HG02973 (cell line): ENCODE data around the gene ODR4.
"Not testable (repeated sequence)": the region's sequence is repeated elsewhere in the genome, so short reads cannot be mapped to it uniquely, and the experiment has no call there.

Experiments
- ATAC-seq: cut with Tn5 transposase; IDR thresholded peaks from one replicate; pipeline ENCODE4 v1.9.1; 2021; ENCODE audit warnings: moderate library complexity; ENCODE audit not compliant: unreplicated experiment

Gene ODR4

DNA sequence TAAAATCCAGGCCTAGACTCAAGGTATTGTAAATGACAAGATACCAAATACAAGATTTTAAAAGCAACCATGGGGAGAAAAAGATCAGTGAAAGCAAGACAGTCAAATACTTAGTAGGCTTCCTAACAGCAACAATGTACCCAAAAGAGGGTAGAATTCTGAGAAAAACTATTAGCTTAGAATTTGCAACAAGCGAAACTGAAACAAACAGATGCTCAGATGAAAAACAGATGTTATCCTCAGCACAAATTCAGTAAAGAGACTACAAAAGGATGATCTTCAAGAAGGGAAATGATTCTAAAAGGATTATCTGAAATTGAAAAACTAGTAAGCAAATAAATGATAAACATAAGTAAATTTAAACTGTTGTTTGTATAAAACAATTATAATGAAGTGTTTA is 45.3 kb downstream of the ODR4 start:
- ATAC-seq: peak; percentile 93

DNA sequence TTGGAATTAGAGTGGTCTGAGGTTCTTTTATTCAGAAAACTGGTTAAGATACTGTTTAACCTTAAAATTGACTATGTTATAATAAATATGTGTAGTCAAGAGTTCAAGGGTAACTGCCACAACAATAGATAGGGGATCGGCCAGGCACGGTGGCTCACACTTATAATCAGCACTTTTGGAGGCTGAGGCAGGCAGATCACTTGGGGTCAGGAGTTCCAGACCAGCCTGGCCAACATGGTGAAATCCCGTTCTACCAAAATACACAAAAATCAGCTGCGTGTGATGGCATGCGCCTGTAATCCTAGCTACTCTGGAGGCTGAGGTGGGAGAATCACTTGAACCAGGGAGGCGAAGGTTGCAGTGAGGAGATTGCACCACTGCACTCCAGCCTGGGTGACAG is 45.8 kb downstream of the ODR4 start:
- ATAC-seq: no peak

DNA sequence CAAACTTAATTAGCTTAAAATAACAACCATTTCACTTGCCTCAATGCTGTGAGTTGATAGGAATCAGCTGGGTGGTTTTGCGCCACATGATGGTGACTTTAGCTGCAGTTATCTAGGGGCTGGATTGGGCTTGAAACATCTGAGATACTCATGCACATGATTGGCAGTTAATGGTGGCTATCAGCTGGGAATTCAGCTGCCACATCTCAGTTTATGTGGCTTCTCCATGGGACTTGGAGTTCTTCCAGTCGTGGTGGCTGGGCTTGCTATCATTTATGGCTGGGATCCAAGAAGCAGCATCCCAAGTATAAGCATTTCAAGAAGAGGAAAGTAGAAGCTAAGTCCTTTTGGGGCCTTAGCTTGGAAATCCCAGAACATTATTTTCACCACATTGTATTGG is 48.9 kb downstream of the ODR4 start:
- no peak for ATAC-seq

DNA sequence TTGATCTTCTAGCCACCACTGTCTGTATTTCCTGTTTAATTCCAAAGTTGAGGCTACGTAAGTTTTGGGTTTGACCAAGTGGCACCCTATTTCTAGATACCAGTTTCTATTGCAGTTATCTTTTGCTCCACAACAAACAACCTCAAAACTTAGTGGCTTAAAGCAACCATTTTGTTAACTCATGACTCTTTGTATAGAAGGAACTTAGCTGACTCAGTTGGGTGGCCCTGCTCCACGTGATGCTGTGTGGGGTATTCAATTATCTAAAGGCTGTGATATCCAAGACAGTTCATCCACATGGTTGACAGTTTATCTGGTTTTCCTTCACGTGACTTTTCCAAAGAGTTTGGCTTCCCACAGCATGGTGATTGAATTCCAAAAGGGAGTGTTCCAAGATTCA is 50.5 kb downstream of the ODR4 start:
- no peak for ATAC-seq

DNA sequence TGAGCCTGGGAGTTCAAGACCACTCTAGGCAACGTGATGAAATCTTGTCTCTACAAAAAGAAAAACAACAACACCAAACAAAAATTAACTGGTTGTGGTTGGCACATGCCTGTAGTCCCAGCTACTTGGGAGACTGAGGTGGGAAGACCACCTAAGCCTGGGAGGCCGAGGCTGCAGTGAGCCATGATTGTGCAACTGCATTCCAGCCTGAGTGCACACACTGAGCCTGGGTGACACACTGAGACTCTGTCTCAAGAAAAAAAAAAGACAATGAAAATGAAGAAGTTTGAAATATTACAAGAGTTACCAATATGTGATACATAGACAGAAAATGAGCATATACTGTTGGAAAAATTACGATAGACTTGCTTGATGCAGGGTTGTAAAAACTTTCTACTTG is 53.4 kb downstream of the ODR4 start:
- no peak for ATAC-seq

DNA sequence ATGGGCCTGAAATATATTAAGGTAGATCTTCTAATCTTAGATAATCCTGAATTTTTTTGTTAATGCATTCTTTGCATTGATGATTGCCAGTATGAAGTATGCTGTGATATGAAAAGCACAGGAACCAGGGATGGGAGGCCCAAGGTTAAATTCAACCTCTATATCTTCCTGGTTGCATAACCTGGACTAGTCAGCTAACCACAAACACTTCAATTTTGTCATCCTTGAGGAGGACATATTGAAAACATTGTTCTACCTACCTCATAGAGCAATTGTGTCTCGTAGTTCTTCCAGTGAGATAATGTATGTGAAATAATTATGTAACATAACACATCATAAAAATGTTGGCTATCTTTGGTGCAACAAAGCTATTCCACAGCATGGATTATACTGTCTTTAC is 59.7 kb downstream of the ODR4 start:
- no peak for ATAC-seq

DNA sequence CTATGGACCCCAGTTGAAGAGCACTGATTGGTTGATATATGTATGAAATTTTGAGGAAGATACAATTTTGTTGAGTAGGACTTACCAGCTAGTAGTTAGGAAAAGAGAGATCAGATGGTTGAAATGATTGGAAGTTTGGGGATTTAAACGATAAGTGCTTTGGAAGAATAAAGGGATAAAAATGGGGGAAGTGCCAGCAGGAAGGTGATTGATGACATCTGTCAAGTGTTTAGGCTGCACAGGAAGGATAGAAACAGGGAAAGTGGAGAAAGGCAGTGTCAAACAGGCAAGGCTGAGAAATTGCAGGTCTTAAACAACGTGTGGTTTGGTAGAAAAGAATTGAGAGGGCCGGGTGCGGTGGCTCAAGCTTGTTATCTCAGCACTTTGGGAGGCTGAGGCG is 62.9 kb downstream of the ODR4 start:
- ATAC-seq: no peak

DNA sequence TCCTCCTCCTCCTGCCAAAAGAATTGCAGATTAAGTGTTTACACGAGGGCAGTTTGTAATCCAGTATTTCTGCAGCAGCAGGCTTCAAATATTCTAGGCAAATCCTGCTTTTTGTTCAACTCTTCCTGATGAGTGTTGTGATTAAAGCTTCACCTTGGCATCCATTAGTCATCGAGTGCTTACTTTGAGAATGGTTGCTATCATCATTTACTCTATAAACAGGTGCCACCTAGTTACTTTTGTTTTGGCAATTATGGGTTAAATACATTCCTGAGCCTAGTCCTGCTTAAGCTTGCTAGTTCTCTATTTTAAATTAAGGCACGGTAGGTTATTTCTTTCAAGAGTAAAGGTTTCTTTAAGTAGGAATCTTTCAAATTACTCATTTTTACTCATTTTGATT is 64.9 kb downstream of the ODR4 start:
- no peak for ATAC-seq

DNA sequence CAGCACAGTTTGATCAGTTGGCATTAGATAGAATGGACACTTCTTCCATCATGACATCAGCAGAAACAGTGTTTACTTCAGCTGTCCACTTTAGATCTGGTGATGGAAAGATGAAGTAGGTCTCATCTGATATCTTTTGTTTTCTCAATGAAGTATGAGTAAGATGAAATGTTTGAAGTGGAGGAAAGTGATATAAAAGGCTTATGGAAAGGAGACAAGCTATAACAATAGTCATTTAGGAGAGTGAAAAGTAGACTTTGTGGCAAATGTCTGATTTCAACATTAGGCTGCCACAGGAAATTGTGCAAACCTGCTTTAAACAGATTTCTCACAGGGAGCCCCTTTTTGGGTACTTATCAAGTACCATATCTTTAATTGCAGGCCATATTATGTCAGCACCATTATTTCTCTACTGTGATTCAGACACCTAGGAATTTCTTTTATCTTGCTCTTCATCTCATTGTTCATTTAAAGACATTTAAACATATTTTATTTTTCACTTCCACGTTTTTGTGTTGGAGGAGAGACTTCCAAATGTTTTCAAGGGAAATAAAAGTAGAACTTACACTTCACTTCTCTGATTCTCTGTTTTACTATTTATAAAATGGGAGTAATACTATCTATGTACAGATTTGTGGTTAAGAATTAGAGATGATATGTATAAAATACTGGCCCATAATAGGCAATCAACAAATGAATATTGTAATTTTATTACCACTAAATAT is 67.2 kb downstream of the ODR4 start:
- no peak for ATAC-seq

DNA sequence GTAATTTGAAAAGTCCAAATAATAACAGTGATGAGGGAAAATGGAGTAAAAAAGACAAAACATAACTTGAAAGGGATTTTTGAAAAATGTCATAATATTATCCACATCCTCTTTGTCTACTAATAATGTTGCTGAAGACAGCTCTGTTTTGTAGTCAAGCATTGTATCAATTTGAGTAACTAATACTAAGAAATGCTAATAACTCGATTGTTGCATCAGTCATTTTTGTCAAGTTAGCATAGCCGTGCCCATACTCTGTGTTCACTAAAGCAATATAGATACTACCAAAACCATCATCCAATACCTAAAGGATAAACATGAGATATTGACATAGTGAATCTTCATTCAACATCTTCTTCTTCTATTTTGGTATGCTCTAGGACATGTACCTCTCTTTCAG is 68.0 kb downstream of the ODR4 start:
- ATAC-seq: peak; percentile 80

DNA sequence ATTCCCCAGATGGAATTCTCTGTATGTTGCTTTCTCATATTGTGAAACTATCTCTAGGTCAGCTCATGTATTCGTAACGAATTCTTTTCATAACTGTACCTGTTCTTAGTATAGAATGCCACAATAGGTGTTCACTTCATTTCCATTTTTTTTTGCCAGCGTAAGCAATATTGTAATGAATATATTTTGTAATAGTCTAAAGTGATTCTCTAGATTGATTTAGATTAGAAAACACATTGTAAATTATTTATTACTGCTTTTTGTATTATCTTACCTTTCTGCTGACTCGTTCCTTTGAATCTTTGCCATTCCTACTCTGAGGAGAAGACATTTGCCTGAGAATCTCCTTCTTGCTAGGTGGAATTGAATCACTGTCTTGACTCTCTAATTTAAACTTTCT is 70.5 kb downstream of the ODR4 start:
- no peak for ATAC-seq

DNA sequence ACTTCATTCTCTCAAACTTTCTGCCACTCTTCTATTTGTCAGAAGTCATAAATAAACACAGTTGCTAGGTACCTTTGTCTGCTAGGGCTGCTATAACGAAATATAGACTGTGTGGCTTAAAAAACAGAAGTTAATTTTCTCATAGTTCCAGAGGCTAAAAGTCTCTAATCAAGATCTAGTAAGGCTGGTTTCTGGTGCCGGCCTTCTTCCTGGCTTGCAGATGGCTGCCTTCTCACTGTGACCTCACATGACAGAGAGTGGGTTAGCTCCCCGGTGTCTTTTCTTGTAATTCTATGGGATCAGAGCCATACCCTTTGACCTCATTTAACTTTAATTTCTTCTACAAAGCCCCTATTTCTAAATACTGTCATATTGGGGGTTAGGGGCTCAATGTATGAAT is 79.3 kb downstream of the ODR4 start:
- ATAC-seq: no peak

DNA sequence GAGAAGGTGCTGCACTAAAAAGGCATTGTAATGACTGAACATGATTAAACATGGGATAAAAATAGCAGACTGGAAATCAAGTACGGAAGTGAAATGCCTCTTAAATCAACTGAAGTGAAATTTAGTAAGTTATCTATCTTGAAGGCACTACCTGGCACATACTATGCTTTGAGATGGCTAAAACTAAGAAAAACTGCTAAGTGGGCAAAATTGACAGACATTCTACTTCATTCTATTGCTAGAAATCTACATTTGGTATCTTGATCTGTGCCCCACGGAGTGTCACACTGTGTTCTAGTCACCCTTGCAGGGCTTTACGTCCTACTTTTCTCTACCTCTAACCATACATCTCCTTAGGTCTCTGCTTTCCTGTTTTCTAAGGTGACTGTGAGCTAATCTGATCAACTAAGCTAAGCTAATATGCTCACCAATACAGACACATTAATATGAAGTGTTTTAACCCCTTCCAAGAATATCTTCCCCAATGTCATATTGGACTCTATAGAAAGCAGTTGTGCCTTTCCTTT is 81.2 kb downstream of the ODR4 start:
- ATAC-seq: no peak

DNA sequence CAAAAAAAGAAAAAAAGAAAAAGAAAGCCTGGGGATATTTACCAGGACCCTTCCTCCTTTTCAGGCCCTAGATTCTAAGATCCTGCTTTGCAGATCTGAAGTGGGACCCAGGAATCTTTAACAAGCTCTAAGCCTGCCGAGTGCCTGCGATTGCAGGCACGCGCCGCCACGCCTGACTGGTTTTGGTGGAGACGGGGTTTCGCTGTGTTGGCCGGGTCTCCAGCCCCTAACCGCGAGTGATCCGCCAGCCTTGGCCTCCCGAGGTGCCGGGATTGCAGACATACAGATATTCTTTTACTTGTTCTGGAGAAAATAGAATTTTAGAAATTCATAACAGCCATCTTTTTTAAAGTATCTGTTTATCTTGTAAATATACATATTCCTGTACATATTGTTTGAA is 83.5 kb downstream of the ODR4 start:
- ATAC-seq: not testable (repeated sequence)

DNA sequence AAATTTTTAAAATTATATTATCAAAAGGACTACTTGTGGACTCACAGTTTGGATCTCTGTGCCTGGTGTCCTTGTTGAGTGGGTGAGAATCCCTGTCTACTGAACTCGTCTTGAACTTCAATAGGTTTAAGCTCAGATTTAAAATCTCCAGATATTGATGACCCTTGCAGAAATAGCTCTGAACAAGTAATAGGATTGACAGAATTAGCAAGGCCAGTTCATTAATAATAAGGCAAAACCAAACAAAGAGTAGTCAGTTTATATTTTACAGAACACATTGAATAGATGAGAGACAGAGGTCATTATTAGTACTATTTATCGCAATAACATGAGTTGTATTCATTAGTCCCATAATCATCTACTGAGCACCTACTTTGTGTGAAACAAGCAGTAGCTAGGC is 85.4 kb downstream of the ODR4 start, which contains the start of gene PDC:
PDC (minus strand) TSS at position 101 of the 400 bp plus-strand sequence. CDS start 11,655 bp downstream, outside the sequence.
- no peak for ATAC-seq

DNA sequence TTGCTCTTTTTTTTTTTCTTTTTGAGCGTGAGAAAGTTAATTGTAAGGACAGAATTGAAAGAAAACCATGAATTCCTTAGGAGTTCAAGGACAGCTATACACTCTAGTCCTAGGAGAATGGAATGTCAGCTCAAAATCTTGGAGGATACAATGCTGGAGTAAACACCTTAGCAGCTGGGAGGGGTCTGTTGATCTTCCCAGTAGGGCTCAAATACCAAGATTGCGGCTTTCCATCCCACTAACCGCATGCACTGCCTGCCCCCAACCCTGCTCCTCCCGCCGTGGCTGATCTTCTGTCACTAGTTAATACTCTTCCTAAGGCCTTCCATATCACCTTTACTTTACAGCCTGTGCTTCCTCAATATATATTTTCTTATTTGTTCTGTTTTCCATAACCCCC is 87.9 kb downstream of the ODR4 start:
- ATAC-seq: no peak

DNA sequence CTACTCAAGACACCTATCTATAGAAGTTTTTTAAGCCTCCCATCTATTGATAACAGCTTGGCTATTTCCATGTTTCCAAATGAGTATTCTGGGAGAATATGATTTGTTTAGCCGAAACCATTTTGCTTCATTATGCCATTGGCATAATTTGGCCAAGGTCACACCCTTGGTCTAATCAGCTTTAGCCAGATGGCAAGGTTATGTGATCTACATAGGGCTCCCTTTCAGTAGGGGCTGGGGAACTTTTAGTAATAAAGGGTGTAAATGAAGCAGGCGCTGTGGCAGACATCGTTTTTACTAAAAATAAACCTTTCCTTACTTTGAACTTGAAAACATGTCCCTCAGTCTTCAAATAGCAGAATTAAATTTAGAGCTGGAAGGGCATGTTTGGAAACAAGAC is 88.3 kb downstream of the ODR4 start:
- no peak for ATAC-seq

DNA sequence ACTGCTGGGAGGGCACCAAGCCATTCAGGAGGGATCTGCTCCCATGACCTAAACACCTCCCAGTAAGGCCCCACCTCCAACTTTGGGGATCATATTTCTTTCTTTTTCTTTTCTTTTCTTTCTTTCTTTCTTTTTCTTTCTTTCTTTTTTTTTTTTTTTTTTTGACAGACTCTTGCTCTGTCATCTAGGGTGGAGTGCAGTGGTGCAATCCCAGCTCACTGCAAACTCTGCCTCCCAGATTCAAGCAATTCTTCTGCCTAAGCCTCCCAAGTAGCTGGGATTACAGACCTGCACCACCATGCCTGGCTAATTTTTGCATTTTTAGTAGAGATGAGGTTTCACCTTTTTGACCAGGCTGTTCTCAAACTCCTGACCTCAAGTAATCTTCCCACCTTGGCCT is 89.9 kb downstream of the ODR4 start:
- ATAC-seq: not testable (repeated sequence)

DNA sequence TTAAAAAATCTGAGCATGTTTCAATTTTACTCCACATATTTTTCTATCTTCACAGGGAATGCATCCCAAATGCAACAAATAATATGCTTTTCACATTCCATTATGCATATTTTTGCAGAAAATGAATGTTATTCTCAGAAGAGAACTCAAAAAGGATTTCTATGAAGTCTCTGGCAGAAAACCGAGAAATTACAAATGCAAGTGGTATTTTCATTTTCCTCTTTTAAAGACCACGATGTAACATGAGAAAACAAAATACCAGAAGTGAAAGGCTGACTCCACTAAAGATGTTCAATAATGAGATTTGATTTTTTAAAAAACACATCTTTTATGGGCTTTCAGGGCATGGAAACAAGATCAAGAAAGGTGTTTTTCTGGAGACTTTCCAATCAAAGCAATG is 90.3 kb downstream of the ODR4 start:
- ATAC-seq: no peak
